GM21447 (cell line): Measurements from ENCODE around the gene ABCF2.

ENCODE experiments used
- ATAC-seq: cut with Tn5 transposase; IDR thresholded peaks from one replicate; pipeline ENCODE4 v1.9.1; 2021; ENCODE audit not compliant: unreplicated experiment

ABCF2 gene

DNA sequence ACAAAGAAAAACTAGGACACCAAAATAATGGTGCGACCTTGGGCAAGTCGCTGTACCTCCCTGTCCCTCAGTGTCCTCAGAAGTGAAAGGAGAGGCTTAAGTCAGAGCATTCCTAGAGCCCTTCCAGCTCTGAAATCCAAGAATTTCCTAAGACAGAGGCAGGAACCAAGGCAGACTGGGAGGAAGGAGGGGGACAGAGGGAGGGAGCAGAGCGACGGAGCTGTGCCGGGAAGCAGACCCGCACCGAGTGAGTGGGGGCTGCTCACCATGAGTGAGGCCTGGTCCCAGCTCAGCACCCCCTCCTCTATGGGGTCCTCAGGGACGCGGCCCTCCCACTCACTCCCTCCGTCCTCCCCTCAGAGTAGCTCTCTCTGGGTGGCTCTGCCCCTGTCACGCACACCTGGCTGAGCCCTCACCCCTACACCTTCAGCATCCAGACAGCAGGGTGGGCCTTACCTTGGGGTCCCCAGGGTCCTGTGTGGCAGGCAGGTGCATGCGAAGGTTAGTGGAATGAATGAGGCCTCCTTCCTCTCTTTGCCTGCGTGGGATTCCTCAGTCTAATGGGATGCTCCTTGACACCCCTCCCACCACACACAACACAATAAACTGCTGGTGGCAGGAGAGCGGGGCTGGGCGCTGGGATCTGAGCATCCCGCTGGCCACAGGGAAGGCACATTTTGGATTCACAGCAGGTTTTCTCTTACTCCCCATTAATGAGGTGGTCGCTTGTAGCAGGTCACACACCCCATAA, 26.1 kb upstream of the ABCF2 start:
- no peak for ATAC-seq

- no peak for ATAC-seq
Measured at GRCh38 chr7:151252561-151252835, 25.5 kb upstream of the ABCF2 start.

DNA sequence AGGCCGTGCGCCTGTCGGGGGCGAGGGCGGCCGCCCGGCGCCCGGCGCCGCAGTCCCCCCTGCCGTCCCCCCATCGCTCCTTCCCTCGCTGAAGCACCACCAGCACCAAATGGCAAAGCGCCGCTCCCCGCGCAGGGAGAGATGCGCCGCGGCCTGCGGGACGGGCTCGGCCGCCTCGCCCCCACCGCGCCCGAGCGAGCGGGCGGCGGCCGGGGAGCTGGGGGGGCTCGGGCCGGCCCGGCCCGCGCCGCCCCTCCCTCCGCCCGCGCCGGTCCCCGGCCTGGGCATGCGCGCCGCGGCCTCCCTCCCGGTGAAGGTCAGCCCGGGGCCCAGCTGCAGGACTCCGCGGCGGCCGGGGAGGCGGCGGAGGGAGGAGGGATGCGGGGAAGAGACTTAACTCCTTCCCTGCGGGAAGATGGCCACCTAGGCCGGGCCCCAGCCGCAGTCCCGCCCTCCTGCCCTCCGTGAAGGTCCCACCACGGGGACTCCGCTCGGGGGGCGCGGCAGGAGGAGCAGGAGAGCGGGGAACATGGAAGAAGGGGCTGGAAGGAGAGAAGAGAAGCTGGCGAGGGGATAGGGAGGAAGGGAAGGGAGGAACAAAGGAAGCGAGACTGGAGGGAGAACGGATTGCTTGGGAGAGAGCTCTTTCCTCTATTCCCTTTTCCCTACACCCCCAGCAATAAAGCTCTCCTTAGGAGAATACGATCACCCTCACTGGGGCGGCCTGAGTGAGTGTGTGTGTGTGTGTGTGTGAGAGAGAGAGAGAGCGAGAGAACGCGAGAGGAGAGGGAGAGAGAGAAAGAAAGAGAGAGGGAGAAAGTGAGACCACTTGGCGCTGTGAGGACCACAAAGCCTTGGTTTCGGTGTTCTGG, 24.9 kb upstream of the ABCF2 start:
- ATAC-seq = no peak

- ATAC-seq = no peak
Measured at GRCh38 chr7:151251328-151251688, 24.3 kb upstream of the ABCF2 start.

- no peak for ATAC-seq
Measured at GRCh38 chr7:151250181-151251132, 23.5 kb upstream of the ABCF2 start.

DNA sequence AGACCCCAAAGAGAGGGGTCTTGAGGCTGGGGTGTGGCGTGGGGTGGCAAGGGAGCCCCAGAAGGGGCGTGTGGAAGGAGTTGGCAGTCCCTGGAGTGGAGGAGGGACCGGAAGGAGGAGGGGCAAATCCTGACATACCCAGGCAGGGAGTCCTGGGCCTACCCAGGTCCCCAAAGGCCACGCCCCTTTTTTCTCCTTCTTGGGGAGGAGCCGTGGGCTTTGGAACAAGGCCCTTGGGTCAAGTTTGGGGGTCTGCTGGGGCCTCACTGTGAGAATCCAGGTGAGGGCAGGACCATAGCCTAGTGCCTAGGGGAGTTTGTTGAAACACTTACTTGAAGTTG, 22.7 kb upstream of the ABCF2 start:
- no peak for ATAC-seq

DNA sequence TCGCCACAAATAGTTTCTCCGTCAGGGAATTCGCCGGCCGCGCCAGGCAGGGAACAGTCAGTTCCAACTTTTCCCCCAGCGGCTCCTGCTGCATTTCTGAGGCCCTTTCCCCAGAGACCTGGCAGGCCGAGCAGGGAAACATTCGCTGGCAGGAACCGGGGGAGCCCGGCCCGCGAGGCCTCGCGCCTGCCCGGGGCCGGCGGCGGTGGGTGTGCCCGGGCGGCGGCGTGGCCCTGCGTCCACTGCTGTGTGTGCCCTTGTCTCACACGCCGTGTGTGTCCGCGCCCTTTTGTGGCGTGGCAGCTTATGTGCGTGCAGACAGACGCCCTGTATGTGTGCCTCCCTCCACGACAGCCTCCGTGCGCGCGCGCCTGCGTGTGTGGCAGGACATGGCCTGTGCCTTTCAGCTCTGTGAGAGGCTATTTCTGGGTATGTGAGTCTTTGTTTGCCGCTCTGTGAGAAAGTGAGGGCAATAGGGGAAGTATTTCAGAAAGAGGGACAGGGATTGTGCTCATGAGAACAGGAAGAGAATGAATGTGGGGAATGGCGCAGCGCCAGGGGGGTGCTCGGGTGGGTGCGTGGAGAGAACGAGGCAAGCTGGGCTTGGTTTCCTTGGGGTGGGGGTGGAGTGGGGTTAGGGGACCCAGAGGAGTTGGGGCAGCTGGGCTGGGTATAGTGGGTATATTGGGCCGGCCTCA, 22.2 kb upstream of the ABCF2 start:
- no peak for ATAC-seq

DNA sequence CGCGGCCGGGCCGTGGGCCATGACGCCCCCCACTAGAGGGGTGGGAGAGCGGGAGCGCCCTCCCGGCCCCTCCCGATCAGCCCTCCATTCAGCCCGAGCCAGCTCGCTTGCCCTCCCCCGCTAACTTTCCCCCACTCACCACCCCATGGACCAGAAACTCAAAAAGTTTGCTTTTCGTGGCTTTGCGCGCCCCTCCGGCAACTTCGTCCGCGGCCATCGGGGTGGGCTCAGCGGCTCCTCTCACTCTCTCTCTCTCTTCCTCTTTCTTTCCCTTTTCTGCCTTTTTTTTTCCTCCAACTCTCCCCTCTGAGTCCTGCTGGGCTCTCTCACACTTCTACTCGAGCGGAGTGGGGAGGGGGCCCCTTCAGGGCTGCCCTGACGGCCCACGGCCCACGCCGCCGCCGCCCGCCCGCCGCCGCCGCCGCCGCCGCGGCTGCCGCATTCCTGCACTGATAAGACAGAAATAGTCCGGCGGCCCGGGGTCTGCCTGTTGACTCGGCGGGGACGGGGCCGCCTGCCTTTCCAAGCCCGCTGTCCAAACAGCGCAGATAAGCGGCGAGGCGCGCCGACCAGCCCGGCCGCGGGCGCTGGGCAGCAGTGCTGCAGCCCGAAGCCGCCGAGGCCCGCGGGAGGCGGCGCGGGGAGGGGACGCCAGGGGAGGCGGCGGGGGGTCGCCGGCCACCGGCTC, 21.5 kb upstream of the ABCF2 start, which contains the start of gene SMARCD3:
Gene SMARCD3, minus strand, starts transcription at position 349 of the 688 bp plus-strand sequence. Its CDS starts 132 bp downstream, at position 217.
- ATAC-seq = no peak

DNA sequence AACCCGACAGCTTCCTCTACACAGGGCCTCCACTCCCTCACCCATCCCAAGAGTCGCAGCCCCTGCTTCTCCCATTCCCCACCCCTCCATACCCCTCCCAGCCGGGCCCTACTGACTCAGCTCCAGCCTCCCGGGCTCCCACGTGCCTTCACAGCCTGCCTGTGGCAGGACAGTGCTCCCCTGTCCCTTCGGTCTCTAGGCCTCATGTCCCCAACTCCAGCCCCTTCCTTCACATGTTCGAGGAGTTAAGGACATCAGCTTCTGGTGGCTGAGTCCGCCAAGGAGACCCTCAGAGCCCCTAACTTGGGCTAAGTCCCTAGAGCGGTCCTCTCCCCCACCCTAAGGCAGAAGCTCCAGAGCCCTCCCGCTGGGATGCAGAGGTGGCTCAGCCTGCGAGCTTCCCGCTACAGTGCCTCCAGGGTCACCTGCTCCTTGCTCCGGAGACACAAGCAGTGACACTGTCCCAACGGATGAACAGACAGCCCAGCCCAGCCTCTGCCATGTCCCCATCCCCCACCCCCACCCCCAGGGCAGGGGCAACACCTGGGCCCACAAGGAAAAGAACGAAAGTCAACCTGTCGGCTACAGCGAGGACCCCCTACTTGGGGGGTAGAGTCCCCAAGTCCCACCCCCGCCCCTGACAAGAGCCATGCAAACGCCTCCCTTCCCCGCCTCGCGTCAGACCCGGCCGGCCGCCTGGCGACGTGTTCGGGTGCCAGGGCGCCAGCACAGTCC, 20.8 kb upstream of the ABCF2 start:
- ATAC-seq = no peak

DNA sequence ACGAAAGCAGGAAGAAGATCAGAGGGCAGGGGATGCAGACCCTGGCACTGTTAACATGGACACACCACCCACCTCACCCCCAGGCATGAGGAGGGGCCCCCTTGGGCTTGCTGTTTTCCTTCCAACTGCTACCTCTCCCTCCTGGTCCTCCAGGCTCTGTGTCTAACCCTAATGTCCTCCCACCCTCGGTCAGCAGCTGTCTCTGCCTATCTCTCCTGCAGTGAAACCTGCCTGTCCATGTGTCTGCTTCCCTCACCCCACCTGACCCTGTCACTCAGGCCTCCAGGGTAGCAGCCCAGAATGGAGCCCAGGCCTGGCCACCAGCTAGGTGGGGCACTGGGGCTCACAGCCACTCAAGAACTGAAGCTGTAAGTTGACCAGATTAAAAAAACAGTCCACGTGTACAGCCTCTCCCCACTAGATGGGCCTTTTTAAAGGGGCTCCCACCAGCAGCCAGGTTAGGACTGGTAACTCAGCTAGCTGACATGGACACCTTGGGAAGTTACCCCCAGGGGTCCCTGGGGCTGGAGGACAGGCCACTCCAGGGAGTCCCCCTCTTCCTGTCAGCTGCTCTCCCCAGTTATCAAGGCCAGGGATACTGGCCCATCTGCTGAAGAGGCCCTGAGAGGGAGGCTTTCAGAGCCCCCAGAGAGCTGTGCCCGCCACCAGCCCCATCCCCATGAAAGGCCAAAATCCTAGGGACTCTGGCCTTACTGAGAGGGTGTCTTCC, 20.0 kb upstream of the ABCF2 start:
- ATAC-seq = no peak

- ATAC-seq = no peak
Measured at GRCh38 chr7:151246102-151246850, 19.3 kb upstream of the ABCF2 start.

DNA sequence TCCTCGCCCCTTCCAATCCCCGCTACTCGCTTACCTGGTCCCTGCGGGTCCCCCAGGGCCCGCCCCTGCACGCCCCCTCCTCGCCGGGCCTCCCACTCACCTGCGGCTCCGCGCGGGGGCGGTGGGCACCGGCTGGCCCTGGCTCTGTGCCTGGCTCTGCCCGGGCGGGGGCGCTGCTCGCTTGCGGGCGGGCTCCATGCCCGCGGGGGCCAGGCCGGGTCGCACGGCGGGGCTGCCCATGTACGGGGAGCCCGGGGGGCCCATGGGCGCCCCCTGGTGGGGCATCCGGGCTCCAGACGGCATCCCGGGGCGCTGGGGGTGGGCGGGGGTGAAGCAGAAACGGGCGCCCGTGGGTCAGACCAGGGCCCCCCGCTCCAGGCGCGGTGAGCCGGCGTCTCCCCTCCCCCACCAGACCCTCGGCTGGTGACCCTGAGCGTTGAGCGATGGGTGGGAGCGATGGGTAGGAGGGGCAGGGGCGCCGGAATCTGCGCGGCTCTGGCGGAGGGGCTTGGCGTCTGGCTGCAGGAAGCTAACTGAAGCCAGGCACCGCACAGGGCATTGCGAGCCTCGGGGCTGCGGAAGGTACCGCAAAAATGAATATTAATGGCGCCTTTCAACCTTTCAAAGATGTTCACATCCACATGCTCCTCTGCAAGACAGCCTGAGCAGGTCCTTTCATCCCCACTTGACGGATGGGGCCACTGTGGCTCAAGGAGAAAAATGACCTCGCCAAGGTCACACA, 18.5 kb upstream of the ABCF2 start:
- ATAC-seq = no peak

GRCh38 chr7:151244841-151245346, 17.9 kb upstream of the ABCF2 start:
- no peak for ATAC-seq

GRCh38 chr7:151244196-151244840, 17.3 kb upstream of the ABCF2 start:
- ATAC-seq = no peak

DNA sequence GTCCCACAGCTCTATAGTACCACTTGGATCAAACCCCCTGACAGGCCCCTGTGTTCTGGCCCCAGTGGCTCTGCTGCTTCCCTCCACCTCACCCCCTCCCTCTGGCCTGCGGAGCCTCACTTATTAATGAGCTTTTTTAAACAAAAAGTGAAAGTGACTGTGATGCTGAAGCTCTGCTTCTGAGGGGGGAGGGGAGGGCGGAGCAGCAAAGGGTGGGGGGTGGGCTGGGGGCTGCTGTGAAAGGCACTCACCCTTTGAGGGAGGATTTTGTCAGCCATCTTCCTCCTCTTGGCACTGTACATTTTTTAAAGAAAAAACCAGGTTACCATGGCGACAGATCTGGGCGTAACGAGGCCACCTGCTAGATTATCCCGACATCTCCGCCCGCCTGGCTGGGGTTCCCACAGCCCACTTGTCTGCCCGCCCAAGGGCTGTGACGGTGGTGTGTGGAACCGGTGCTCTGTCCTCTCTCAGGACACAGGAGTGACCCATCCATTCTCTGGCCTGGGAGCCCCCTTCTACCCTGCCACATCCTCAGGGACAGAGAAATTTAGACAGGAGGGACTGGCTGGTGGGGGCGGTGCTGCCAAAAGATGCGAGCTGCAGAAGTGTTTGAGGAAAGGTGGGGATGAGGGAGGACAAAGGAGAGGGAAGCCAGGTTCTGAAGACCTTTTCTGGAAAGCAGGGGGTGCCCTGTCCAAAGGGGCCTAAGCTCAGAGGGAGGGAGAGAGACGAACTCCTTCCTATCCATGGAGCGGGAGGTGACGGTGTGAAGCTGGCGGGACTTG, 16.6 kb upstream of the ABCF2 start:
- no peak for ATAC-seq

DNA sequence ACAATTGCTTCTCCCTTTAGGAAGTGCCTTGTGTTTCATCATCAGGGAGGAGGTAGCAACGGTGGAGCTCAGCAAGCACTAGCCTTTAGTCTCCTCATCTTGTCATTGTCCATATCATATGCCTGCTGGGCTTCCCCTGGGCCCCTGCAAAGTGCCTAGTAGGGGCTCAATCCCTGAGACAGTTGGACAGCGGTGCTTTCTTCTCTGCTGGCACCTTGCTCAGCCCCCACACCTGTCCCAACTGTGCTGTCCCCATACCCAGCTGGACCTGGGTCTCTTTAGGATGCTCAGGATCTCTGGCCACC, 16.0 kb upstream of the ABCF2 start:
- ATAC-seq = no peak
